ENCODE measurements around the gene KCNF1.

DNA sequence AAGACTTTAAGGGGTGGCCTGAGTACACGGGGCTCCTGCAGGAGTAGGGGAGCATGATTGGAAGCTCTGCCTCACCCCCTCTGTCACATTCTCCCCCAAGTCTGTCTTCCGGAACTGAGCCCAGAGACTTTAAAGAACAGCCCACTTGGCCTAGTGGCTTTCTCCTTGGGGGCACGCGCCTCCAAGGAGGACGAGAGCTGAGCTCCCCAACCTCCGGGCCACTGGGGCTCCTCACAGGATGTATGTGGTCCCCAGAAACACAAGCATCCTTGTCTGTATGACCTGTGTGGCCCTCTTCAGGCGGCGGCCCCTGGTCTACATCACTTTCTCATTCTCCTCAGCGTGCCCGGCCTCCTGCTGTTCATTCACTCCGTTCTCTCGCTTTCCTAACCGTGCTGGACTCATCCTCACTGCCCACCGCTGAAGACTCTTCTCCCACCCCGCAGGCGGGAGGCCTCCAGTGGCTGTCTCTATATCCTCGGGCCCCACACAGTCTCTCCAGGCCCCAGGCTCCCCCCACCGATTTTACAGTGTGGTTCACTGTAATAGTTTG is 23.7 kb downstream of the KCNF1 start:
- TF ChIP-seq ESRRA (CRISPR knock-in tag; IDR thresholded peaks at IDR 0.05; ENCODE audit: borderline replicate concordance) (no peak), ETV6 (CRISPR knock-in tag; IDR thresholded peaks at IDR 0.05) (no peak), NR3C1 (CRISPR knock-in tag; conservative IDR thresholded peaks at IDR 0.05; ENCODE audit: low read depth) (no peak), NFE2L1 (CRISPR knock-in tag; IDR thresholded peaks at IDR 0.05) (no peak), ELF4 (CRISPR knock-in tag; IDR thresholded peaks at IDR 0.05; ENCODE audit: low read depth) (no peak), ZBTB21 (CRISPR knock-in tag; IDR thresholded peaks at IDR 0.05; ENCODE audit: borderline replicate concordance) (no peak), NR2C2 (CRISPR knock-in tag; IDR thresholded peaks at IDR 0.05) (no peak)
- TF ChIP-seq, protein P1, sequence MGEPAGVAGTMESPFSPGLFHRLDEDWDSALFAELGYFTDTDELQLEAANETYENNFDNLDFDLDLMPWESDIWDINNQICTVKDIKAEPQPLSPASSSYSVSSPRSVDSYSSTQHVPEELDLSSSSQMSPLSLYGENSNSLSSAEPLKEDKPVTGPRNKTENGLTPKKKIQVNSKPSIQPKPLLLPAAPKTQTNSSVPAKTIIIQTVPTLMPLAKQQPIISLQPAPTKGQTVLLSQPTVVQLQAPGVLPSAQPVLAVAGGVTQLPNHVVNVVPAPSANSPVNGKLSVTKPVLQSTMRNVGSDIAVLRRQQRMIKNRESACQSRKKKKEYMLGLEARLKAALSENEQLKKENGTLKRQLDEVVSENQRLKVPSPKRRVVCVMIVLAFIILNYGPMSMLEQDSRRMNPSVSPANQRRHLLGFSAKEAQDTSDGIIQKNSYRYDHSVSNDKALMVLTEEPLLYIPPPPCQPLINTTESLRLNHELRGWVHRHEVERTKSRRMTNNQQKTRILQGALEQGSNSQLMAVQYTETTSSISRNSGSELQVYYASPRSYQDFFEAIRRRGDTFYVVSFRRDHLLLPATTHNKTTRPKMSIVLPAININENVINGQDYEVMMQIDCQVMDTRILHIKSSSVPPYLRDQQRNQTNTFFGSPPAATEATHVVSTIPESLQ (CRISPR knock-in tag; IDR thresholded peaks at IDR 0.05), result no peak
- TF ChIP-seq, protein P2, sequence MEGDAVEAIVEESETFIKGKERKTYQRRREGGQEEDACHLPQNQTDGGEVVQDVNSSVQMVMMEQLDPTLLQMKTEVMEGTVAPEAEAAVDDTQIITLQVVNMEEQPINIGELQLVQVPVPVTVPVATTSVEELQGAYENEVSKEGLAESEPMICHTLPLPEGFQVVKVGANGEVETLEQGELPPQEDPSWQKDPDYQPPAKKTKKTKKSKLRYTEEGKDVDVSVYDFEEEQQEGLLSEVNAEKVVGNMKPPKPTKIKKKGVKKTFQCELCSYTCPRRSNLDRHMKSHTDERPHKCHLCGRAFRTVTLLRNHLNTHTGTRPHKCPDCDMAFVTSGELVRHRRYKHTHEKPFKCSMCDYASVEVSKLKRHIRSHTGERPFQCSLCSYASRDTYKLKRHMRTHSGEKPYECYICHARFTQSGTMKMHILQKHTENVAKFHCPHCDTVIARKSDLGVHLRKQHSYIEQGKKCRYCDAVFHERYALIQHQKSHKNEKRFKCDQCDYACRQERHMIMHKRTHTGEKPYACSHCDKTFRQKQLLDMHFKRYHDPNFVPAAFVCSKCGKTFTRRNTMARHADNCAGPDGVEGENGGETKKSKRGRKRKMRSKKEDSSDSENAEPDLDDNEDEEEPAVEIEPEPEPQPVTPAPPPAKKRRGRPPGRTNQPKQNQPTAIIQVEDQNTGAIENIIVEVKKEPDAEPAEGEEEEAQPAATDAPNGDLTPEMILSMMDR (IDR thresholded peaks at IDR 0.05), result no peak
- TF ChIP-seq, protein P3, sequence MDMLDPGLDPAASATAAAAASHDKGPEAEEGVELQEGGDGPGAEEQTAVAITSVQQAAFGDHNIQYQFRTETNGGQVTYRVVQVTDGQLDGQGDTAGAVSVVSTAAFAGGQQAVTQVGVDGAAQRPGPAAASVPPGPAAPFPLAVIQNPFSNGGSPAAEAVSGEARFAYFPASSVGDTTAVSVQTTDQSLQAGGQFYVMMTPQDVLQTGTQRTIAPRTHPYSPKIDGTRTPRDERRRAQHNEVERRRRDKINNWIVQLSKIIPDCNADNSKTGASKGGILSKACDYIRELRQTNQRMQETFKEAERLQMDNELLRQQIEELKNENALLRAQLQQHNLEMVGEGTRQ (CRISPR knock-in tag; IDR thresholded peaks at IDR 0.05), result no peak
- TF ChIP-seq, protein P4, sequence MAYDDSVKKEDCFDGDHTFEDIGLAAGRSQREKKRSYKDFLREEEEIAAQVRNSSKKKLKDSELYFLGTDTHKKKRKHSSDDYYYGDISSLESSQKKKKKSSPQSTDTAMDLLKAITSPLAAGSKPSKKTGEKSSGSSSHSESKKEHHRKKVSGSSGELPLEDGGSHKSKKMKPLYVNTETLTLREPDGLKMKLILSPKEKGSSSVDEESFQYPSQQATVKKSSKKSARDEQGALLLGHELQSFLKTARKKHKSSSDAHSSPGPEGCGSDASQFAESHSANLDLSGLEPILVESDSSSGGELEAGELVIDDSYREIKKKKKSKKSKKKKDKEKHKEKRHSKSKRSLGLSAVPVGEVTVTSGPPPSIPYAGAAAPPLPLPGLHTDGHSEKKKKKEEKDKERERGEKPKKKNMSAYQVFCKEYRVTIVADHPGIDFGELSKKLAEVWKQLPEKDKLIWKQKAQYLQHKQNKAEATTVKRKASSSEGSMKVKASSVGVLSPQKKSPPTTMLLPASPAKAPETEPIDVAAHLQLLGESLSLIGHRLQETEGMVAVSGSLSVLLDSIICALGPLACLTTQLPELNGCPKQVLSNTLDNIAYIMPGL (CRISPR knock-in tag; IDR thresholded peaks at IDR 0.05), result no peak
